ENCODE data around the gene FKRP. TPM values are rescaled to one million over a fixed set of nuclear protein-coding genes. Genes with fewer than 3 reads are reported as not detected.

FKRP gene
- total RNA-seq, 1 donor from 2014 or later = 37.0 TPM

DNA sequence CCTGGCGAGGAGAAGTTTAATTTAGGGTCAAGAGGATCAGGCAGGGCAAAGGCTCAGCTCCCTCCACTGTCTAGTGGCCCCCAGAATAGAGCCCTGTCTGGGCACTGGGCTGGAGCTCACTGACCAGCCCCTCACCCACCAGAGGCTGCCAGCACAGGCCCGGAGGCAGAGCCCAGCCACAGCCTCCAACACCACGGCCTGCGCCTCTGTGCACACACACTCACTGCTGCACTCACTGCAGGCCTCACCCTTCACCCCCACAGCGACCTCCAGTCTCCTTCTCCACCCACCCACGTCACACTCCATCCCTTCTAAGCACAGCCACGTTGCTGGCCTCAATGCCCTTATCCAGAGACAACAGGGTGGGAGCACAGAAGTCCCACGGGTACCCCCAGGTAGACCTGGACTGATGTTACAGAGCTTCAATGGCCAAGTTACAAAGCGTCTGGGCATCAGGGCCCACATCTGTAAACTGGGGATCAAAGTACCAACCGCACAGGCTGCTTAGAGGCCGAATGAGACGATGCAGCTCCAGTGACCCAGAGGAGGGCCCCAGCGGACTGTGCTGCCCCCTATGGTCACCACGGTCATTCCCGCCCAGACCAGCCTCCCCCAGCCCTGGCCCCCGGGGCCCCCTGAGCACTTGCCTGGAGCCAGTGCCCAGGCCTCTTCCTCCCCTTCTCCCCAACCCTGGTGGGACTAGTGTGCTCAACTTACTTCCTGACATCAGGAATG, 24.4 kb upstream of the FKRP start:
- Mint-ChIP-seq H3K27ac (no peak overlapping the region), H3K9me3 (no peaks in the 10 kb centered on the region), H3K36me3 (peaks cover 18% of the 10 kb centered on the region), H3K27me3 (ENCODE audit: low read depth) (no peaks in the 10 kb centered on the region), H3K4me1 (peaks cover 2% of the 10 kb centered on the region), H3K4me3 (no peak overlapping the region)
- TF ChIP-seq, protein P1, sequence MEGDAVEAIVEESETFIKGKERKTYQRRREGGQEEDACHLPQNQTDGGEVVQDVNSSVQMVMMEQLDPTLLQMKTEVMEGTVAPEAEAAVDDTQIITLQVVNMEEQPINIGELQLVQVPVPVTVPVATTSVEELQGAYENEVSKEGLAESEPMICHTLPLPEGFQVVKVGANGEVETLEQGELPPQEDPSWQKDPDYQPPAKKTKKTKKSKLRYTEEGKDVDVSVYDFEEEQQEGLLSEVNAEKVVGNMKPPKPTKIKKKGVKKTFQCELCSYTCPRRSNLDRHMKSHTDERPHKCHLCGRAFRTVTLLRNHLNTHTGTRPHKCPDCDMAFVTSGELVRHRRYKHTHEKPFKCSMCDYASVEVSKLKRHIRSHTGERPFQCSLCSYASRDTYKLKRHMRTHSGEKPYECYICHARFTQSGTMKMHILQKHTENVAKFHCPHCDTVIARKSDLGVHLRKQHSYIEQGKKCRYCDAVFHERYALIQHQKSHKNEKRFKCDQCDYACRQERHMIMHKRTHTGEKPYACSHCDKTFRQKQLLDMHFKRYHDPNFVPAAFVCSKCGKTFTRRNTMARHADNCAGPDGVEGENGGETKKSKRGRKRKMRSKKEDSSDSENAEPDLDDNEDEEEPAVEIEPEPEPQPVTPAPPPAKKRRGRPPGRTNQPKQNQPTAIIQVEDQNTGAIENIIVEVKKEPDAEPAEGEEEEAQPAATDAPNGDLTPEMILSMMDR (IDR thresholded peaks at IDR 0.05; ENCODE audit: unreplicated experiment) = no peak
- no peak for DNase-seq (ENCODE audit: low spot score in 2 of 2, unreplicated experiment in 2 of 2)

DNA sequence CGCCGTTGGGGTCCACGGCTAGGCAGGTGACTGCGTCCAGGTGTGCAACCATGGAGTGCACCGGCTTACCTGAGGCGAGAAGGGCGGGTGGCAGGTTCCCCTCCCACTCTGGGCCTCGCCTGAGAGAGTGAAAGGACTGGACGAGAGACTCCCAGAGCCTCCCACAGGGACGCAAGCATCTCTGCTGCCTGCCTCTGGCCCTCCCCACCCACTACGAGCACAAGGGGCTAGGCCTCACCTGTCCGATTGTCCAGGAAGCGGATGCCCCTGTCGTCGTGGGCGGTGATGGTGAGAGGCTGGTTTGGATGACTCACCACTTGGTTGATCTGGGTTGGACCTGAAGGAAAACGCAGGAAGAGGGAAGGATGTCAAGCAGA, 23.9 kb upstream of the FKRP start:
- TF ChIP-seq, protein P1 (IDR thresholded peaks at IDR 0.05; ENCODE audit: unreplicated experiment) = no peak
- peaks cover 18% of the 10 kb centered on the region for H3K36me3 Mint-ChIP-seq
- H3K9me3 Mint-ChIP-seq = no peaks in the 10 kb centered on the region
- H3K4me3 Mint-ChIP-seq = no peak overlapping the region
- no peak for DNase-seq (ENCODE audit: low spot score in 2 of 2, unreplicated experiment in 2 of 2)
- H3K27me3 Mint-ChIP-seq (ENCODE audit: low read depth) = no peaks in the 10 kb centered on the region
- H3K4me1 Mint-ChIP-seq = peaks cover 2% of the 10 kb centered on the region
- no peak overlapping the region for H3K27ac Mint-ChIP-seq

DNA sequence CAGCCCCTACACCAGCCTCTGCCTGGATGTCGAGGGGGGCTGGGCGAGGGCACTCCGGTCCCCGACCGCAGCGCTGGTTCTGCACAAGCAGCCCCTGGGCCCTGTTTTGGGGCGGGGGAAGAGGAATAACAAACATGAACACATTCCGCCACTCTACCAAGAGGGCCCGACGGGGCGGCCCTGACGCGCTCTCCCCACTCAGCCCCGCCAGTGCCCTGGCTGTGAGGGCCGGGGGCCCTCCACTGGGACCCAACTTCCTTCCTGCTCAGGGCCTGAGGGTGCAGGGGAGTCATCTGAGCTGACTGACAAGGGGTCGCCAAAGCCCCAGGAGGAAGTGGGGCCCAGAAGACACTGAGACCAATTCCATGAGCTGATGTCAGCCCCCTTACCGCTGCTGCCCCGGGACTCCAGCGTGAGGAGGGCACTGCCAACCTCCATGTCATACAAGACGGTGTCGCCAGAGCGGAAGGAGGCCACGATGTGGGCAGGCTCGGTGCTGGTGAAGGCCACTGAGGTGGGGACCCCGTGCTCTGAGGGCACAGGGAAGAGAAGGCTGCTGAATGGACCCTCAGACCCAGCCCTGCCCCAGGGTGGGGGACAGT, 23.3 kb upstream of the FKRP start:
- H3K36me3 Mint-ChIP-seq = peaks cover 19% of the 10 kb centered on the region
- DNase-seq (ENCODE audit: low spot score in 2 of 2, unreplicated experiment in 2 of 2) = no peak
- H3K9me3 Mint-ChIP-seq = no peaks in the 10 kb centered on the region
- peaks cover 2% of the 10 kb centered on the region for H3K4me1 Mint-ChIP-seq
- H3K27ac Mint-ChIP-seq = no peak overlapping the region
- no peak overlapping the region for H3K4me3 Mint-ChIP-seq
- H3K27me3 Mint-ChIP-seq (ENCODE audit: low read depth) = no peaks in the 10 kb centered on the region
- TF ChIP-seq, protein P1 (IDR thresholded peaks at IDR 0.05; ENCODE audit: unreplicated experiment) = no peak

DNA sequence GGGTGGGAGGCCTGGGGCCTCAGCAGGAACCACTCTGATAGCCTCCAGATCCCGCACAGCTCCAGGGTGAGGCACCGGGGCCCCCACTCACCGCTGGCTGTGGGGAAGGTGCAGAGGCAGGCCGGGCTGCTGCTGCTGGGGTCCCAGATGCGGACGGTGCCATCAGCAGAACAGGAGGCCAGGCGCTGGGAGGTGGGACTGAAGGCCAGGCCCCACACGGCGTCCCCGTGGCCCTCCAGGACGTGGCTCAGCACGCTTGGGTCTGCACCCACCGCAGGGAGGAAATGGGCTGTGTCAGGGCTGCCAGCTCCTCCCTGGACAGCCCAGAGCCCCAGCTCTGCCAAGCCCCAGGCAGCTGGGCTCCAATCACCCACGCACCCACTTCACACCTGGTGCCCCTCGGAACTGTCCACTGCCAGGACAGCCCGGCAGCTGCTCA, 22.8 kb upstream of the FKRP start:
- DNase-seq (ENCODE audit: low spot score in 2 of 2, unreplicated experiment in 2 of 2) = no peak
- Mint-ChIP-seq H3K4me3 (no peak overlapping the region), H3K4me1 (no peaks in the 10 kb centered on the region), H3K9me3 (no peaks in the 10 kb centered on the region), H3K27ac (no peak overlapping the region), H3K36me3 (peaks cover 20% of the 10 kb centered on the region), H3K27me3 (ENCODE audit: low read depth) (no peaks in the 10 kb centered on the region)
- TF ChIP-seq, protein P1 (IDR thresholded peaks at IDR 0.05; ENCODE audit: unreplicated experiment) = no peak

DNA sequence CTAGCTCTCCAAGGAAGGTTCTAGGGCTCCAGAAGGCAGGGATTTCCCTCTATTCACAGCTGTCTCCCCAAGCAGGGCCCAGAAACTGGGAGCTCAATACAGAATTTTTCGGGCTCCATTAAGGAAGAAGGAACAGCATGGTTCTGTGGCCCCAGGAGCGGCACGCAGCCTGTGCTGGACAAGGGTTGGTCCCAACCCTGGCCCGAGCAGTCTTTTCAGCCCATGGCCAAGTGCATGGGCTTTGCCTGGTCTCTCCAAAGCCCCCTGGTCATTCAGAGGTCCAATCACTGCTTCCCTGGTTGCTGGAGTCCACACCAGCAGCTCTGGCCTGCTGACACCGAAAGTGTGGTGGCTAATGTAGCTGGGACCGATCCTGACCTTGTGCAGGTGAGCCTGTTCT, 22.4 kb upstream of the FKRP start:
- Mint-ChIP-seq H3K4me1 (no peaks in the 10 kb centered on the region), H3K27ac (no peak overlapping the region), H3K9me3 (no peaks in the 10 kb centered on the region), H3K27me3 (ENCODE audit: low read depth) (no peaks in the 10 kb centered on the region), H3K4me3 (no peak overlapping the region), H3K36me3 (peaks cover 20% of the 10 kb centered on the region)
- DNase-seq (ENCODE audit: low spot score in 2 of 2, unreplicated experiment in 2 of 2) = no peak
- TF ChIP-seq, protein P1 (IDR thresholded peaks at IDR 0.05; ENCODE audit: unreplicated experiment) = no peak
